Bronchial smooth muscle cell (primary cell): ENCODE data around the gene STX2. TPM values are rescaled to one million over a fixed set of nuclear protein-coding genes. Genes with fewer than 3 reads are reported as not detected.

Source experiments
- total RNA-seq: library from RNA; depleted of rRNA; stranded (reverse); fragments of >200 nt; gene quantifications from 2 replicates; pipeline ENCODE4 v1.2.1, GENCODE V29; 2014

STX2 gene
- total RNA-seq = 26.3 and 30.3 TPM in 2 replicates

GRCh38 chr12:130838951-130839769 lies at the start of gene STX2:
STX2 (minus strand) TSS chr12:130839250; CDS start chr12:130839099, 151 bp downstream.

GRCh38 chr12:130871286-130872178 lies 32.5 kb upstream of the STX2 start, which contains the start of gene RAN:
RAN (plus strand) TSS chr12:130872066; CDS start chr12:130872594, 528 bp downstream.

Other genes starting within 250 kb of the STX2 start
- gene RIMBP2, start 123.0 kb downstream of the STX2 start, total RNA-seq = under 0.01 TPM in 2 replicates
- gene RAN, start 32.8 kb upstream of the STX2 start, total RNA-seq = 496 and 952 TPM in 2 replicates
- gene ADGRD1, start 114.7 kb upstream of the STX2 start, total RNA-seq = 0.47 and 10.8 TPM in 2 replicates